Activated CD4-positive, alpha-beta T cell treated with anti-CD3 and anti-CD28 coated beads, Interleukin-2, Interleukin-6, amounts not matched to agents 100 ng/mL and 50 ng/mL, durations not matched to agents 16 hours and 8 hours (primary cell): ENCODE data around the gene NRG4.
"Not testable (repeated sequence)": the region's sequence is repeated elsewhere in the genome, so short reads cannot be mapped to it uniquely, and the experiment has no call there.

ENCODE experiments used
- DNase-seq: peaks from one replicate; pipeline ENCODE4 v3.0.0-alpha.2; 2020

NRG4 gene

GRCh38 chr15:76011627-76012551 lies at the start of gene NRG4:
NRG4 (minus strand) TSS chr15:76012424; CDS start chr15:76011230, 1,194 bp downstream.
- DNase-seq = no peak

- DNase-seq = no peak
Observed at GRCh38 chr15:76061700-76062099, 49.5 kb upstream of the NRG4 start.

- DNase-seq = peak; percentile 31
Observed at GRCh38 chr15:76060118-76060989, 48.1 kb upstream of the NRG4 start.

- DNase-seq = peak; percentile 8
Observed at GRCh38 chr15:76059320-76060117, 47.3 kb upstream of the NRG4 start, which contains the start of gene TMEM266. TMEM266 (plus strand) TSS chr15:76059985; CDS start chr15:76134264, 74,279 bp downstream.

GRCh38 chr15:76058714-76059319 lies 46.6 kb upstream of the NRG4 start:
- peak; percentile 45 for DNase-seq

- peak; percentile 60 for DNase-seq
Observed at GRCh38 chr15:76057332-76058000, 45.2 kb upstream of the NRG4 start.

- DNase-seq = no peak
Observed at GRCh38 chr15:76056931-76057330, 44.7 kb upstream of the NRG4 start.

GRCh38 chr15:76054201-76054600 lies 42.0 kb upstream of the NRG4 start:
- DNase-seq = not testable (repeated sequence)

- DNase-seq = no peak
Observed at GRCh38 chr15:76038512-76038911, 26.3 kb upstream of the NRG4 start.

GRCh38 chr15:76035593-76035992 lies 23.4 kb upstream of the NRG4 start:
- no peak for DNase-seq

GRCh38 chr15:76034111-76034510 lies 21.9 kb upstream of the NRG4 start:
- no peak for DNase-seq

- no peak for DNase-seq
Observed at GRCh38 chr15:76033438-76033837, 21.2 kb upstream of the NRG4 start.

GRCh38 chr15:76032046-76032445 lies 19.8 kb upstream of the NRG4 start:
- no peak for DNase-seq

GRCh38 chr15:76024021-76024768 lies 12.0 kb upstream of the NRG4 start:
- no peak for DNase-seq

- DNase-seq = not testable (repeated sequence)
Observed at GRCh38 chr15:76013470-76013869, 1.2 kb upstream of the NRG4 start.

- no peak for DNase-seq
Observed at GRCh38 chr15:76010613-76011012, 1.6 kb downstream of the NRG4 start.

GRCh38 chr15:76006136-76006778 lies 6.0 kb downstream of the NRG4 start:
- DNase-seq = no peak

- DNase-seq = no peak
Observed at GRCh38 chr15:76003364-76003763, 8.9 kb downstream of the NRG4 start.

- no peak for DNase-seq
Observed at GRCh38 chr15:75995611-75996010, 16.6 kb downstream of the NRG4 start.

- no peak for DNase-seq
Observed at GRCh38 chr15:75994220-75994619, 18.0 kb downstream of the NRG4 start.
